Nephron (organoid): ENCODE results near the gene PLAAT2.
"Not testable (repeated sequence)": the region's sequence is repeated elsewhere in the genome, so short reads cannot be mapped to it uniquely, and the experiment has no call there.

Experiments
- H3K27ac Mint-ChIP-seq, 3 experiments: 2 replicates each; pipeline ENCODE4 v1.8.0; 2020; ENCODE audit warnings: mixed read lengths in 3 of 3, mild to moderate bottlenecking in 2 of 3, moderate library complexity in 1 of 3
- H3K27me3 Mint-ChIP-seq: 2 replicates; pipeline ENCODE4 v1.8.0; 2021; ENCODE audit warnings: low read depth, mild to moderate bottlenecking, moderate library complexity, mixed read lengths
- H3K36me3 Mint-ChIP-seq: 2 replicates; pipeline ENCODE4 v1.8.0; 2020; ENCODE audit warnings: low read depth, mixed read lengths
- H3K4me1 Mint-ChIP-seq: 2 replicates; pipeline ENCODE4 v1.8.0; 2020; ENCODE audit warnings: mixed read lengths
- H3K4me3 Mint-ChIP-seq, 3 experiments: 2 replicates each; pipeline ENCODE4 v1.8.0; 2020; ENCODE audit warnings: mild to moderate bottlenecking in 3 of 3, mixed read lengths in 3 of 3, moderate library complexity in 2 of 3
- H3K9me3 Mint-ChIP-seq: 2 replicates; pipeline ENCODE4 v1.8.0; 2020; ENCODE audit warnings: mixed read lengths
- CTCF ChIP-seq, 3 experiments: fragments of 200-600 bp; sonication (generic); IDR thresholded peaks; one replicate each; pipeline ENCODE4 v1.5.0; 2021; ENCODE audit warnings: antibody characterized with exemption in 3 of 3; ENCODE audit not compliant: unreplicated experiment in 3 of 3

The PLAAT2 gene

GRCh38 chr11:63548178-63548577 is 15.0 kb downstream of the PLAAT2 start:
- no peak for TF ChIP-seq CTCF (IDR thresholded peaks at IDR 0.05; ENCODE audit: unreplicated experiment in 3 of 3)
- Mint-ChIP-seq H3K4me3 (no peak overlapping the region), H3K27me3 (peaks cover 13% of the 10 kb centered on the region), H3K9me3 (peaks cover 3% of the 10 kb centered on the region), H3K27ac (no peak overlapping the region), H3K4me1 (peaks cover 11% of the 10 kb centered on the region), H3K36me3 (no peaks in the 10 kb centered on the region)

- Mint-ChIP-seq H3K4me3 (no peak overlapping the region), H3K27ac (peak overlapping the region; percentile 58 to 60 (median 59)), H3K4me1 (peaks cover 6% of the 10 kb centered on the region), H3K9me3 (peaks cover 3% of the 10 kb centered on the region), H3K27me3 (peaks cover 15% of the 10 kb centered on the region), H3K36me3 (no peaks in the 10 kb centered on the region)
- TF ChIP-seq CTCF (IDR thresholded peaks at IDR 0.05; ENCODE audit: unreplicated experiment in 3 of 3) = no peak
Measured at GRCh38 chr11:63547061-63547460, 16.1 kb downstream of the PLAAT2 start.

- no peak overlapping the region for H3K27ac Mint-ChIP-seq
- H3K4me1 Mint-ChIP-seq = no peaks in the 10 kb centered on the region
- H3K4me3 Mint-ChIP-seq = no peak overlapping the region
- TF ChIP-seq CTCF (IDR thresholded peaks at IDR 0.05; ENCODE audit: unreplicated experiment in 3 of 3) = no peak
- H3K36me3 Mint-ChIP-seq = no peaks in the 10 kb centered on the region
- H3K9me3 Mint-ChIP-seq = no peaks in the 10 kb centered on the region
- peaks cover 17% of the 10 kb centered on the region for H3K27me3 Mint-ChIP-seq
Measured at GRCh38 chr11:63543711-63544110, 19.5 kb downstream of the PLAAT2 start.

- H3K4me3 Mint-ChIP-seq, H3K27ac Mint-ChIP-seq, H3K36me3 Mint-ChIP-seq, H3K9me3 Mint-ChIP-seq, H3K4me1 Mint-ChIP-seq: not testable (repeated sequence)
- peaks cover 18% of the 10 kb centered on the region for H3K27me3 Mint-ChIP-seq
Measured at GRCh38 chr11:63542506-63542905, 20.7 kb downstream of the PLAAT2 start.

GRCh38 chr11:63537293-63538101 is 25.7 kb downstream of the PLAAT2 start:
- H3K9me3 Mint-ChIP-seq = no peaks in the 10 kb centered on the region
- H3K27me3 Mint-ChIP-seq = peaks cover 3% of the 10 kb centered on the region
- H3K27ac Mint-ChIP-seq = peak overlapping the region; percentile 71 to 99 (median 96)
- no peak for TF ChIP-seq CTCF (IDR thresholded peaks at IDR 0.05; ENCODE audit: unreplicated experiment in 3 of 3)
- H3K4me1 Mint-ChIP-seq = peaks cover 14% of the 10 kb centered on the region
- peak overlapping the region in 2 of 3 experiments; percentile 63 to 81 for H3K4me3 Mint-ChIP-seq
- no peaks in the 10 kb centered on the region for H3K36me3 Mint-ChIP-seq

- peak within 1 kb of the TSS in 2 of 3 experiments; percentile 63 to 81 for H3K4me3 Mint-ChIP-seq
- peak within 1 kb of the TSS; percentile 71 to 99 (median 96) for H3K27ac Mint-ChIP-seq
- TF ChIP-seq CTCF (IDR thresholded peaks at IDR 0.05; ENCODE audit: unreplicated experiment in 3 of 3) = no peak
Measured at GRCh38 chr11:63536669-63537292, 26.4 kb downstream of the PLAAT2 start, which contains the start of gene PLAAT4. Gene PLAAT4, plus strand, starts transcription at chr11:63536808. Its CDS starts 61 bp downstream, at chr11:63536869.

More at GRCh38 chr11:63536669-63537292, 26.4 kb downstream of the PLAAT2 start, which contains the start of gene PLAAT4:
- H3K27me3 Mint-ChIP-seq = peaks cover 3% of the 10 kb centered on the region
- H3K9me3 Mint-ChIP-seq = no peaks in the 10 kb centered on the region
- no peaks in the 10 kb centered on the region for H3K36me3 Mint-ChIP-seq
- peaks cover 14% of the 10 kb centered on the region for H3K4me1 Mint-ChIP-seq
